DOHH2 (cell line): ENCODE data around the gene ROPN1B.

ENCODE experiments used
- H3F3A ChIP-seq: fragments of 200-600 bp; sonication (generic), shearing (Covaris generic); 2 replicates; pipeline ENCODE4 v1.6.0; 2016; ENCODE audit warnings: antibody characterized with exemption, mild to moderate bottlenecking; ENCODE audit not compliant: control insufficient read depth, insufficient read depth
- H3K27ac ChIP-seq: fragments of 200-600 bp; sonication (generic); 2 replicates; pipeline ENCODE4 v1.5.1; 2014; ENCODE audit warnings: low read depth, mild to moderate bottlenecking, low read length, moderate library complexity
- H3K27me3 ChIP-seq: fragments of 200-600 bp; sonication (generic); 2 replicates; pipeline ENCODE4 v1.6.1; 2014; ENCODE audit warnings: mild to moderate bottlenecking, low read length, mixed read lengths; ENCODE audit not compliant: control insufficient read depth
- H3K36me3 ChIP-seq: fragments of 200-600 bp; sonication (generic); 2 replicates; pipeline ENCODE4 v1.6.1; 2014; ENCODE audit warnings: mild to moderate bottlenecking, low read length, moderate library complexity, mixed read lengths; ENCODE audit not compliant: control insufficient read depth
- H3K4me1 ChIP-seq: fragments of 200-600 bp; sonication (generic); 2 replicates; pipeline ENCODE4 v1.6.1; 2014; ENCODE audit warnings: mild to moderate bottlenecking, low read length, mixed read lengths; ENCODE audit not compliant: control insufficient read depth
- H3K4me2 ChIP-seq: fragments of 200-600 bp; sonication (generic); 2 replicates; pipeline ENCODE4 v1.6.0; 2014; ENCODE audit warnings: mild to moderate bottlenecking, low read length, moderate library complexity
- H3K4me3 ChIP-seq: fragments of 200-600 bp; sonication (generic); 2 replicates; pipeline ENCODE4 v1.5.1; 2014; ENCODE audit warnings: mild to moderate bottlenecking, low read length, mixed read lengths
- H3K79me2 ChIP-seq: fragments of 200-600 bp; sonication (generic); 2 replicates; pipeline ENCODE4 v1.6.1; 2014; ENCODE audit warnings: mild to moderate bottlenecking, low read length, mixed read lengths; ENCODE audit not compliant: control insufficient read depth
- H3K9me2 ChIP-seq: fragments of 200-600 bp; sonication (generic); replicated peaks from 2 replicates; pipeline ENCODE4 v1.6.1; 2014; ENCODE audit warnings: mild to moderate bottlenecking, low read length, mixed read lengths; ENCODE audit not compliant: control insufficient read depth
- H3K9me3 ChIP-seq: fragments of 200-600 bp; sonication (generic); 2 replicates; pipeline ENCODE4 v1.6.1; 2014; ENCODE audit warnings: antibody characterized with exemption, low read length, mixed read lengths; ENCODE audit not compliant: control insufficient read depth, insufficient read depth
- H4K20me1 ChIP-seq: fragments of 200-600 bp; sonication (generic); 2 replicates; pipeline ENCODE4 v1.6.0; 2014; ENCODE audit warnings: low read depth, mild to moderate bottlenecking, antibody characterized with exemption, low read length, moderate library complexity; ENCODE audit not compliant: control insufficient read depth, insufficient read depth
- EZH2phosphoT487 ChIP-seq: fragments of 200-600 bp; sonication (generic); IDR thresholded peaks from 2 replicates; pipeline ENCODE4 v1.6.1; 2017; ENCODE audit warnings: borderline replicate concordance, mild to moderate bottlenecking, antibody characterized with exemption, low read length, moderate library complexity, mixed read lengths
- TF ChIP-seq, protein P1 (sequence below): fragments of 200-600 bp; sonication (generic); IDR thresholded peaks from one replicate; pipeline ENCODE4 v1.5.1; 2014; ENCODE audit warnings: antibody characterized with exemption, mild to moderate bottlenecking, low read depth, low read length; ENCODE audit not compliant: poor library complexity, severe bottlenecking

The ROPN1B gene

DNA sequence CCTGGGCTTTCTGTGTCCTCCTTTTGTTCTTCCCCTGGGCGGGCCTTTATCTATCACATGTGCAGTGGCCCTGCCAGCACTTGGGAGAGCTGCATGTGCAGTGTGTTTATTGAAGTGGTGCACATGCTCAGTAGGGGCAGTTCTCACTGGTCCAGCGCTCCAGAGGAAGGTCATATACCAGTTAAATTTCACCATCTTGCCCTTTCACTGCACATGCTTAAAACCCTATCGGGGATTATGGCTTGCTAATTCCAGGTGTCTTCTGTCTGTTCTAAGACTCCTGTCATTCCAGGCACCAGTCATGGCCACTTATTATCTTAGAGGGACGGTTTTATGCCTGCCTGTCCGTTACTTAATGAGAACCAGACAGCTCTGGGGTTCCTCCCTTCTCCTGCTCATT is 52.2 kb downstream of the ROPN1B start:
- Histone ChIP-seq H3K79me2 (no peaks in the 10 kb centered on the region), H3K9me3 (no peaks in the 10 kb centered on the region), H3K27me3 (no peaks in the 10 kb centered on the region), H3K9me2 (no peaks in the 10 kb centered on the region), H3K4me1 (peaks cover 6% of the 10 kb centered on the region; the same call in 1 of the 2 replicates), H3K27ac (no peak overlapping the region), H4K20me1 (no peaks in the 10 kb centered on the region), H3K4me3 (no peak overlapping the region), H3K36me3 (no peaks in the 10 kb centered on the region), H3F3A (no peaks in the 10 kb centered on the region), H3K4me2 (no peak overlapping the region)
- TF ChIP-seq, protein P1, sequence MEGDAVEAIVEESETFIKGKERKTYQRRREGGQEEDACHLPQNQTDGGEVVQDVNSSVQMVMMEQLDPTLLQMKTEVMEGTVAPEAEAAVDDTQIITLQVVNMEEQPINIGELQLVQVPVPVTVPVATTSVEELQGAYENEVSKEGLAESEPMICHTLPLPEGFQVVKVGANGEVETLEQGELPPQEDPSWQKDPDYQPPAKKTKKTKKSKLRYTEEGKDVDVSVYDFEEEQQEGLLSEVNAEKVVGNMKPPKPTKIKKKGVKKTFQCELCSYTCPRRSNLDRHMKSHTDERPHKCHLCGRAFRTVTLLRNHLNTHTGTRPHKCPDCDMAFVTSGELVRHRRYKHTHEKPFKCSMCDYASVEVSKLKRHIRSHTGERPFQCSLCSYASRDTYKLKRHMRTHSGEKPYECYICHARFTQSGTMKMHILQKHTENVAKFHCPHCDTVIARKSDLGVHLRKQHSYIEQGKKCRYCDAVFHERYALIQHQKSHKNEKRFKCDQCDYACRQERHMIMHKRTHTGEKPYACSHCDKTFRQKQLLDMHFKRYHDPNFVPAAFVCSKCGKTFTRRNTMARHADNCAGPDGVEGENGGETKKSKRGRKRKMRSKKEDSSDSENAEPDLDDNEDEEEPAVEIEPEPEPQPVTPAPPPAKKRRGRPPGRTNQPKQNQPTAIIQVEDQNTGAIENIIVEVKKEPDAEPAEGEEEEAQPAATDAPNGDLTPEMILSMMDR: no peak
- no peak for TF ChIP-seq EZH2phosphoT487

DNA sequence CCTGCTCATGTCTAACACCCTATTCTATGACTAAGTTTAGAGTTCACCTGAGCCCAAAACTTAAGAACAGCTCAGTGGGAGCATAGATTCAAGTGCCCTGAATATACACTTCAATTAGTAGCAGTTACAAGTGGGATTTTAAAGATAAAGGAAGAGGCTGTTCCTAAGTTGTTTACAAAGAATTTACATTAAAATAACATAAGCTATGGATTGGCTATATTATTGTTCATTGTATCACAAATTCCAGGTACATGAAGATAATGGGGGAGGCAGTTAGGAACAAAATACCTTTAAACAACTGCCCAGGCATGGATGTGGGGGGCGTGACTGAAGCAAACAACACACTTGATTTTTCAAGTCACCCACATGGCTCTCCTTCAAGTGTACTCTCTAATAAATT is 52.7 kb downstream of the ROPN1B start:
- H3K27me3 ChIP-seq: no peaks in the 10 kb centered on the region
- no peaks in the 10 kb centered on the region for H3K79me2 ChIP-seq
- H3K27ac ChIP-seq: no peak overlapping the region

DNA sequence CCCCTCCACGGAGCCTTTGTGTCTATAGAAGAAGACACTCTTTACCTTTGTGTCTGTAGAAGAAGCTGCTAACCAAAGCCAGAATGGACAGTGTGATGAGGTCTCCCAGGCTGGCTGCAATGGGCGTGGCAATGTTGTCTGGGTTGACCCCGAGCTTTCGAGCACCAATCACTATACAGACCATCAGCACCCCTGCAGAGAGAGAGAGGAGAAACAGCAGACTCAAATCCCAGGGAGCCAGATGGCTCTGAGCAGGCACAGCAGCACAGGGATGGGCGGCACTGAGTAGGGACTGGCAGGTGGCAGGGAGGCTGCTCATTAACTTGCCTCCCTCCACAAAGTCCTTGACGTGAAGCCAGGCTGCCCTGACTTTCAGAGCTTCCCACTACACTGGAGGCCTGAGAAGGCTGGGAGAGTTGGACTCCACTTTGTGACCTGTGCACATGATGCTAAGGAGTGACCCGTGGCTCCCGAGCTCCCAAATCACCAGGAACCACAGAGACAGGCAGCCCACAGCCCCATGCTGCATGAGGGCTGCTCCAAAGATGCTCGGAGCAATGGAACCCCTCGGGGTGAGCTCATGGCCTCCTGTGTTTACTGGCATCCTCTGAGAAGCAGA is 53.9 kb downstream of the ROPN1B start:
- Histone ChIP-seq H3K79me2 (no peaks in the 10 kb centered on the region), H3K27ac (no peak overlapping the region), H3K36me3 (no peaks in the 10 kb centered on the region), H4K20me1 (no peaks in the 10 kb centered on the region), H3K27me3 (no peaks in the 10 kb centered on the region), H3K4me3 (no peak overlapping the region), H3K9me3 (peaks cover 3% of the 10 kb centered on the region; the same call in 1 of the 2 replicates), H3K9me2 (no peaks in the 10 kb centered on the region), H3F3A (no peaks in the 10 kb centered on the region), H3K4me1 (peaks cover 11% of the 10 kb centered on the region; the same call in 1 of the 2 replicates), H3K4me2 (no peak overlapping the region)
- no peak for TF ChIP-seq EZH2phosphoT487
- TF ChIP-seq, protein P1: no peak

More for the DNA sequence above, 52.7 kb downstream of the ROPN1B start:
- Histone ChIP-seq H3K36me3 (no peaks in the 10 kb centered on the region), H3F3A (no peaks in the 10 kb centered on the region), H3K9me2 (no peaks in the 10 kb centered on the region), H3K9me3 (no peaks in the 10 kb centered on the region), H3K4me3 (no peak overlapping the region), H3K4me1 (peaks cover 11% of the 10 kb centered on the region; the same call in 1 of the 2 replicates), H3K4me2 (no peak overlapping the region), H4K20me1 (no peaks in the 10 kb centered on the region)
- TF ChIP-seq, protein P1: no peak
- no peak for TF ChIP-seq EZH2phosphoT487
